ENCODE results near the gene B3GALT6.

DNA sequence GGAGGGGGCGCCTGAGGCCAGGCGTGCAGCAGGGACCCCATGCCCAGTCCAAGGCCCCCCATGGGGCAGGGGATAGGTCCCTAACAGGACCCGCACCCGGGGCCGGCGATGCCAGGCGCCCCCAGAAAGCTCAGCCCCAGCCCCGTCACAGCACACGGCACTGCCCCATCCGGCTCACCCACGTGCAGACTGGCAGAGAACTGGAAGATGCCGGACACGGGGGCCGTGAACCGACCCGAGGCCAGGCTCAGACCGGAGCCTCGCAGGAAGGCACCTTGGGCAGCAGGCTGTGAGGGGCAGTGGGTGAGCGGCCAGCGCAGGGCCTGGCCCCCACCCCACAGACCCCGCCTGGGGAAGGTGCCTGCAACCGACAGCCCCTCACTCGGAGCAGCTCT, 11.2 kb downstream of the B3GALT6 start:
- TF ChIP-seq POLR2A (IDR thresholded peaks at IDR 0.05; ENCODE audit: extremely low read depth, insufficient read length): no peak
- TF ChIP-seq, protein P1, sequence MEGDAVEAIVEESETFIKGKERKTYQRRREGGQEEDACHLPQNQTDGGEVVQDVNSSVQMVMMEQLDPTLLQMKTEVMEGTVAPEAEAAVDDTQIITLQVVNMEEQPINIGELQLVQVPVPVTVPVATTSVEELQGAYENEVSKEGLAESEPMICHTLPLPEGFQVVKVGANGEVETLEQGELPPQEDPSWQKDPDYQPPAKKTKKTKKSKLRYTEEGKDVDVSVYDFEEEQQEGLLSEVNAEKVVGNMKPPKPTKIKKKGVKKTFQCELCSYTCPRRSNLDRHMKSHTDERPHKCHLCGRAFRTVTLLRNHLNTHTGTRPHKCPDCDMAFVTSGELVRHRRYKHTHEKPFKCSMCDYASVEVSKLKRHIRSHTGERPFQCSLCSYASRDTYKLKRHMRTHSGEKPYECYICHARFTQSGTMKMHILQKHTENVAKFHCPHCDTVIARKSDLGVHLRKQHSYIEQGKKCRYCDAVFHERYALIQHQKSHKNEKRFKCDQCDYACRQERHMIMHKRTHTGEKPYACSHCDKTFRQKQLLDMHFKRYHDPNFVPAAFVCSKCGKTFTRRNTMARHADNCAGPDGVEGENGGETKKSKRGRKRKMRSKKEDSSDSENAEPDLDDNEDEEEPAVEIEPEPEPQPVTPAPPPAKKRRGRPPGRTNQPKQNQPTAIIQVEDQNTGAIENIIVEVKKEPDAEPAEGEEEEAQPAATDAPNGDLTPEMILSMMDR (IDR thresholded peaks at IDR 0.05; ENCODE audit: low read depth, low read length): no peak
